Small intestine (tissue), 7 donors: Measurements from ENCODE around the gene GAK. TPM values are rescaled to one million over a fixed set of nuclear protein-coding genes. Genes with fewer than 3 reads are reported as not detected.

Source experiments
- DNase-seq, 2 donors: peaks; one replicate each; pipeline versions ENCODE4 v3.0.0 to v3.0.0-alpha.2; 2013
- FAIRE-seq: peaks from 2 replicates; lab custom pipeline; 2012; peaks lifted over from hg19 to GRCh38; lab: Jason Lieb, UNC
- H3K27ac ChIP-seq, 3 donors: one replicate each; pipeline ENCODE4 v1.5.1; 2013; ENCODE audit warnings: low read length in 2 of 3, mild to moderate bottlenecking in 2 of 3, control low read depth in 1 of 3, inconsistent platforms in 1 of 3, low read depth in 1 of 3, moderate library complexity in 1 of 3
- H3K27me3 ChIP-seq, 3 donors: one replicate each; pipeline ENCODE4 v1.6.1; 2013; ENCODE audit warnings: low read length in 3 of 3, inconsistent platforms in 1 of 3; ENCODE audit not compliant: control insufficient read depth in 3 of 3, insufficient read depth in 3 of 3
- H3K36me3 ChIP-seq, 3 donors: one replicate each; pipeline ENCODE4 v1.6.1; 2013; ENCODE audit warnings: low read length in 3 of 3, inconsistent platforms in 1 of 3, low read depth in 1 of 3, mild to moderate bottlenecking in 1 of 3, moderate library complexity in 1 of 3; ENCODE audit not compliant: control insufficient read depth in 3 of 3, insufficient read depth in 2 of 3
- H3K4me1 ChIP-seq, 3 donors: one replicate each; pipeline ENCODE4 v1.6.1; 2013; ENCODE audit warnings: low read length in 2 of 3, inconsistent platforms in 1 of 3, low read depth in 1 of 3, mild to moderate bottlenecking in 1 of 3, moderate library complexity in 1 of 3; ENCODE audit not compliant: control insufficient read depth in 3 of 3, insufficient read depth in 2 of 3
- H3K4me3 ChIP-seq, 3 donors: one replicate each; pipeline ENCODE4 v1.5.1; 2013; ENCODE audit warnings: low read length in 3 of 3, control low read depth in 1 of 3, inconsistent platforms in 1 of 3, low read depth in 1 of 3, mild to moderate bottlenecking in 1 of 3, moderate library complexity in 1 of 3
- H3K9me3 ChIP-seq, 2 donors: one replicate each; pipeline ENCODE4 v1.6.1; 2013; ENCODE audit warnings: low read depth in 1 of 2, low read length in 1 of 2; ENCODE audit not compliant: control insufficient read depth in 2 of 2, insufficient read depth in 1 of 2
- WGBS, 3 donors: extraction: QIAGEN DNeasy Blood & Tissue Kit; methylation state at CpG; one replicate each; pipeline ENCODE4 v1.1.7; 2013; 5-methylcytosine and 5-hydroxymethylcytosine counted together
- polyA plus RNA-seq, 4 donors: library from polyadenylated mRNA; stranded (reverse) in 3 of 4; unstranded in 1 of 4; fragments of 200-250 nt in 3 of 4; fragments of 120-200 nt in 1 of 4; gene quantifications; one replicate each; pipeline versions ENCODE4 v1.2.1 to v1.2.3, GENCODE V29; 2013
- donor health status: healthy with polysubstance abuse.
- donor health status: control.
- donor health status: control.
- donor health status: Bipolar disorder and iron deficiency.
- donor health status: healthy.

Gene GAK
- polyA plus RNA-seq, 4 donors = 98.4 to 463 (median 230) TPM

DNA sequence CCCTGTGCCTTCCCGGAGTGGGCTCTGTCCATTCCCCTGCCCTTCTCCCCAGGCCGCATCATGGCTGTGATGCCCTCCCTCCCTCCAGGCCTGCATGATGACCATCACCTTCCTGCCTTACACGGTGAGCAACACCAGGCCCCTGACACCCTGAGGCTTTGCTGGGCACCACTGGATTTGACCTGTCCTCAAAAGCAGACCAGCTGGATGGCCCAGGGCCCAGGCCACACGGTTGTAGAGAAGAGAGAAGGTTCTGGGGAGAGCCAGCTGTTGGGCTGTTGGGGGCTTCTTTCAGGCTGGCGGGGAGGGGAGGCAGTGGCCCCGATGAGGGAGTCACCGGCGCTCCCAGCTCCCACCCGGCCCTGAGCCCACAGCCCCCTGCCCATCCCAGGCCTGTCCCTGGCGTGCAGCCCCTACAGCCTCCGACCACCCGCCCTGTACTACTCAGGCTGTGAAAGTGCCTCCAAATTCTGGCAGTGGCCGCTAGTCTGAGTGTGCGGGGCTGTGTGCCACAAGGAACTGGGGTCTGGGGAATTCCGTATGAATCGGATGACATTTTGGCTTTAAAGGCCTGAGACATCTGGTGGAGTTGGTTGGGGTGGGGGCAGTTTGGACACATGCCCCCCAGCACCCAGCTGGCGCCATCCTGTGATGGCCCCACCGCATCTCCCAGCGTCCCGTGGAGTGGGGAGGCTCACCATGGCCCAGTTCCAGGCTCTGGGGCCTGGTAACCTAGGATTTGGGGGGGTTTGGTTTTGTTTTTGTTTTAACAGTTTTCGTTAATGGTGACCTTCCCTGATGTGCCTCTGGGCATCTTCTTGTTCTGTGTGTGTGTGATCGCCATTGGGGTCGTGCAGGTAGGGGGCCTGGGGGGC lies 19.7 kb upstream of the GAK start:
- DNase-seq = no peak
- Histone ChIP-seq H3K4me1 (no peaks in the 10 kb centered on the region), H3K27me3 (peaks cover 0 to 4% (median 0%) of the 10 kb centered on the region in 3 donors), H3K4me3 (no peak overlapping the region), H3K36me3 (peaks cover 0 to 35% (median 3%) of the 10 kb centered on the region in 3 donors), H3K9me3 (no peaks in the 10 kb centered on the region), H3K27ac (no peak overlapping the region)
- 86 to 93% (median 87%) methylated on average over 19 to 23 of the region's 23 CpGs for WGBS, 3 donors
- no peak for FAIRE-seq

DNA sequence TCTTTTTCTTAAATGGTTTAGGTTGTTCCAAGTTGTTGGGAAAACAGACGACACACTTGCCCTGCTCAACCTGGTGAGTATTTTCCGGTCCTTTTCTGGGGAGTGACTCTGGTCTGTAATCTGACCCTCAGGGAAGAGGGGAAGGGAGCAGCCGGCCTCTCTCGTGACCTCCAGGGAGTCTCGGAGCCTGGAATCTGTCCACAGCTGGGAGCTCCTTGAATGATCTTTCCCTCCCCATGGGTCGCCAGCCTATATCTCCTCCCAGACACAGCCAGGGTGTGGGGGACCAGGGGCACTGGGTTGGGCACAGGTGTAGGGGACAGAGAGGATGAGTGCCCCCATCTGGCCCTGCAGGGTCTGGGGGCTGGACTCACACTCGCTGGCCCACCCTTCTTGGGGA lies 19.1 kb upstream of the GAK start:
- FAIRE-seq (no peak), DNase-seq (no peak)
- Histone ChIP-seq H3K4me3 (no peak overlapping the region), H3K9me3 (no peaks in the 10 kb centered on the region), H3K27ac (no peak overlapping the region), H3K36me3 (peaks cover 0 to 34% (median 3%) of the 10 kb centered on the region in 3 donors), H3K27me3 (peaks cover 0 to 7% (median 0%) of the 10 kb centered on the region in 3 donors), H3K4me1 (no peaks in the 10 kb centered on the region)
- 83 to 95% (median 87%) methylated on average over 6 to 7 of the region's 7 CpGs for WGBS, 3 donors

DNA sequence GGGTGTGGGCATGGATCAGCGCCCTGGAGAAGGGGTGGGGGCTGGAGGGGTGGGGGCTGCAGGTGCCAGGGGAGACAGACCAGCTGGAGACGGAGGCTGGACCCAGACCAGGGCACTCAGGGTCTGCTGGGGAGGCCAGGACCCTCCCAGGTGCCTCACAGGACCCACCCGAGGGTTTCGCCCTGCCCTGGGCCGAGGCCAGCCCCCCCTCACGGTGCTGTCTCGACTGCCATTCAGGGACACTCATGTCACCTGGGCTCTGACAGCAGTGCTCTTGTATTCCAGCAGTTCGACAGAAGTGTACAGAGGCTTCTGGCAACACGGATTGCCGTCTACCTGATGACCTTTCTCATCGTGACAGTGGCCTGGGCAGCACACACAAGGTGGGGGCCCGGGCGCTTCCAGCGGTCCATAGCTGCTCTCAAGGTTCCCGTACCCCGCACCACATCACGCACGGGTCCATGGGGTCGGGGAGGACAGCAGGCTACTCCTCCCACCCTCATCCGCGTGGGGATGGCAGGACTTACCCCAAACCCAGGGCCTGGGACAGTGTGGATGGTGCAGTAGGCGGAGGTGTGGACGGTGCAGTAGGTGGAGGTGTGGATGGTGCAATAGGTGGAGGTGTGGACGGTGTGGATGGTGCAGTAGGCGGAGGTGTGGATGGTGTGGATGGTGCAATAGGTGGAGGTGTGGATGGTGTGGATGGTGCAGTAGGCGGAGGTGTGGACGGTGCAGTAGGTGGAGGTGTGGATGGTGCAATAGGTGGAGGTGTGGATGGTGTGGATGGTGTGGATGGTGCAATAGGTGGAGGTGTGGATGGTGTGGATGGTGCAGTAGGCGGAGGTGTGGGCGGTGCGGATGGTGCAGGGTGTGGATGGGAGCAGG lies 18.3 kb upstream of the GAK start:
- 88 to 90% (median 90%) methylated on average over 28 to 30 of the region's 30 CpGs for WGBS, 3 donors
- no peak for FAIRE-seq
- Histone ChIP-seq H3K36me3 (peaks cover 0 to 27% (median 3%) of the 10 kb centered on the region in 3 donors), H3K4me3 (no peak overlapping the region), H3K27ac (no peak overlapping the region), H3K27me3 (peaks cover 0 to 14% (median 0%) of the 10 kb centered on the region in 3 donors), H3K4me1 (peaks cover 0 to 5% (median 0%) of the 10 kb centered on the region in 3 donors), H3K9me3 (no peaks in the 10 kb centered on the region)
- DNase-seq = no peak

DNA sequence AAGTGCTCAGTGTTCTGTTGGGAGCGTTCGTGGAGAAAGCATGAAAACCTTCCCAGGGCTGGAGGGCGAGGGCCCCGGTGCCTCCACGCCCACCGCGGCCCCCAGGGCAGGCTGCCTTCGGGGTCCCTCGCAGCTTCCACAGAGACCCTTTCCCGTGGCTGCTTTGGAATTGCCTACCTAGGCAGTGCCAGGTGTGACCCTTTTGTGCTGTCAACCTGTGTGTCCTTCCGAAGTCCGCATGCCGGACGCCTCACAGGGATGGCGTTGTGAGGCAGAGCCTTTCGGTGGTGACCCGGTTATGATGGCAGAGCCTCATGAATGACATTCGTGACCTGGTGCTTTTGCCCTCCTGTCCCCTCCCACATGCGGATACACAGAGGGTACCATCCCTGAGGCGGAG lies 17.5 kb upstream of the GAK start:
- Histone ChIP-seq H3K36me3 (peaks cover 0 to 22% (median 2%) of the 10 kb centered on the region in 3 donors), H3K4me1 (peaks cover 0 to 5% (median 0%) of the 10 kb centered on the region in 3 donors), H3K27ac (no peak overlapping the region), H3K4me3 (no peak overlapping the region), H3K27me3 (peaks cover 0 to 14% (median 0%) of the 10 kb centered on the region in 3 donors), H3K9me3 (no peaks in the 10 kb centered on the region)
- no peak for DNase-seq
- no peak for FAIRE-seq
- WGBS, 3 donors = 90 to 94% (median 93%) methylated on average over 20 of the region's 20 CpGs

DNA sequence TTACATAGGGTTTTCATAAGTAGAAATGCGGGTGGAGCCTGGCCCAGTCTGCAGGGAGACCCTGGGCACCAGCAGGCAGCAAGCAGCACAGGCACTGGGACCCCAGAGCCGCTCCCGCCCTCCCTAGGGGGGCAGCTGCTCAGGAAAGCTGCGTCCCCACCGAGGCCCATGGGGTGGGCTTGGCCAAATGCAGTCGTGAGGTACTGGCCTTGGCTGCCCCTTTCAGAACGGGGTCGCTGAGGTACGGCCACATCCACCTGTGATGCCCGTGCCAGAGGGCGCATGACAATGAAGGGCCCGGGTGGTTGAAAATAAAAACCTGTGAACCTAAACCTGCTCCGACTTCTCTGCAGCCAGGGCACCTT lies 16.8 kb upstream of the GAK start:
- FAIRE-seq (no peak), DNase-seq (no peak)
- Histone ChIP-seq H3K4me1 (peaks cover 0 to 5% (median 0%) of the 10 kb centered on the region in 3 donors), H3K27me3 (peaks cover 0 to 14% (median 0%) of the 10 kb centered on the region in 3 donors), H3K9me3 (no peaks in the 10 kb centered on the region), H3K36me3 (peaks cover 0 to 18% (median 0%) of the 10 kb centered on the region in 3 donors), H3K4me3 (no peak overlapping the region), H3K27ac (no peak overlapping the region)
- WGBS, 3 donors = 89 to 93% (median 90%) methylated on average over 13 of the region's 13 CpGs

DNA sequence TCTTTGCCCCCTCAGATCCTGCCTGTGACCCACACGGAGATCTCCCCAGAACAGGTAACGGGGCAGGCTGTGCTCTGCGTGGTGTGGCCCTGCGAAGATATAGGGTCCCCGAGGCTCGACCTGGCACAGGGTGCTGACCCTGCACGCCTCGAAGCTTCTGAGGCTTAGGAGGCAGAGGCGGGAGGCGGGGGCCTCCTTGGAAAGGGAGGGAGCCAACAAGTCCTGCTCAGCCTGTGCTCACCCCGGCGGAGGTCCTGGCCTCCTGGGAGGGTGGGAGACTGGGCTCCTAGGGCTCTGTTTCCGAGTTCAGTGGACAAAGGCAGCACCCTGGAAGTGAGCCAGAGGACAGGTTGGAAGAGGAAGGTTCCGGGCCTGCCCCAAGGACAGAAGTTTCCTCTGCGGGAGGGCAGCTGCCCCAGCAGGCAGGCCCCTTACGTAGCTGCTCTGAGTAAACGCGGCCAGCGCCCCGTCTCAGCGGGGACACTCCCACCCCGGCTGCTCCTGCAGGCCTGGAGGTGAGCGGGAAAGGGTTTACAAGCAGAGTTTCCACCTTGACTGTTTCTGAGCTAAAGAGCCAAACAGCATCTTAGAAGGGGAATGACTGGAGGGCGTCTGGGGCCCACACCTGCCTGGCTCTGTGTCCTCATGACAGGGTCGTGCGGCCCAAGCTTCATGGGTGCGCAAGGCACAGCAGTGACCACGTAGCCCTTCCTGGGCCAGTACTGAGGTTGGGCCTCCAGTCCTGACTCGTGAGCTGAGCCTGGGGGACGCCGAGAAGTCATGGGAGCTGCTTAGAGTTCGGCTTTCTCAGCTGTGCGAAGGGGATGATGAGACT lies 16.2 kb upstream of the GAK start:
- H3K4me3 ChIP-seq = no peak overlapping the region
- peaks cover 0 to 5% (median 0%) of the 10 kb centered on the region in 3 donors for H3K4me1 ChIP-seq
- FAIRE-seq (no peak), DNase-seq (peak in 1 of 2 donors; percentile 29)
- peaks cover 0 to 14% (median 0%) of the 10 kb centered on the region in 3 donors for H3K36me3 ChIP-seq
- H3K9me3 ChIP-seq = no peaks in the 10 kb centered on the region
- 78 to 81% (median 78%) methylated on average over 33 of the region's 33 CpGs for WGBS, 3 donors
- H3K27ac ChIP-seq = no peak overlapping the region
- peaks cover 0 to 14% (median 0%) of the 10 kb centered on the region in 3 donors for H3K27me3 ChIP-seq

DNA sequence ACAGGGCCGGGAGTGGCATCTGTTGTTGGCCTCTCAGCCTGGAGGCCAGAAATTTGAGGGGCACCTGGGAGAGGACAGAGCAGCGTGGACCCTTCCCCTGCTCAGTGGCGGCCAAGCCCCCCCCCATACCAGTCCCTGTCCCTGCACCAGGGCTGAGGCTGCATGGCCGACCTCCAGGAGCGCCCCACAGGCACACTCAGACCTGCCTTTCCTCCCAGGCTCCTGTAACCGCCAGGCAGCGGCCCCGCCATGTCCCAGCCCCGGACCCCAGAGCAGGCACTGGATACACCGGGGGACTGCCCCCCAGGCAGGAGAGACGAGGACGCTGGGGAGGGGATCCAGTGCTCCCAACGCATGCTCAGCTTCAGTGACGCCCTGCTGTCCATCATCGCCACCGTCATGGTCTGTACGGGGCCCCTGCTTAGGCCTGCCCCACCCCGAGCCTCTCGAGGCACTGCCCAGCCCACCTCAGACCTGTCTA lies 15.4 kb upstream of the GAK start:
- FAIRE-seq (no peak), DNase-seq (no peak)
- Histone ChIP-seq H3K36me3 (peaks cover 0 to 6% (median 0%) of the 10 kb centered on the region in 3 donors), H3K27me3 (peaks cover 0 to 14% (median 0%) of the 10 kb centered on the region in 3 donors), H3K27ac (no peak overlapping the region), H3K9me3 (no peaks in the 10 kb centered on the region), H3K4me1 (peaks cover 0 to 5% (median 0%) of the 10 kb centered on the region in 3 donors), H3K4me3 (no peak overlapping the region)
- 91 to 94% (median 92%) methylated on average over 11 to 19 of the region's 19 CpGs for WGBS, 3 donors
